ENCODE data around the gene PIEZO2.

DNA sequence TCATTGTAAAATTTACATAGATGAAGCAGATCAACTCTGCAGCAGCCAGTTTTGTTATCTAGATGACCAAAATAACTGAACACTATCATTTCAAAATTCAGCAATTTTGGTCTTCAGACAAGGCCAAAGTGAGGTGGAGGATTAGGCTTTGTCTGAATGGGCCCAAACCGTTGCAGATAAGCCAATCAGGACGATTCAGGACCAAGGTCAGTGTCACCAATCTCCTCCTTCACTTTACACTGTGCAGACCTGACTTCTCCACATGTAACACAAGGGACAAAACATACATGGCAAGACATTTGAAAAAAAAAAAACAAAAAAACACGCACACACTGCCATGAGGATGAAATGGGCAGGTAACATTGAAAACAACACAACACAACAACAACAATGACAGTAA, 412.4 kb downstream of the PIEZO2 start:
- TF ChIP-seq, protein P1, sequence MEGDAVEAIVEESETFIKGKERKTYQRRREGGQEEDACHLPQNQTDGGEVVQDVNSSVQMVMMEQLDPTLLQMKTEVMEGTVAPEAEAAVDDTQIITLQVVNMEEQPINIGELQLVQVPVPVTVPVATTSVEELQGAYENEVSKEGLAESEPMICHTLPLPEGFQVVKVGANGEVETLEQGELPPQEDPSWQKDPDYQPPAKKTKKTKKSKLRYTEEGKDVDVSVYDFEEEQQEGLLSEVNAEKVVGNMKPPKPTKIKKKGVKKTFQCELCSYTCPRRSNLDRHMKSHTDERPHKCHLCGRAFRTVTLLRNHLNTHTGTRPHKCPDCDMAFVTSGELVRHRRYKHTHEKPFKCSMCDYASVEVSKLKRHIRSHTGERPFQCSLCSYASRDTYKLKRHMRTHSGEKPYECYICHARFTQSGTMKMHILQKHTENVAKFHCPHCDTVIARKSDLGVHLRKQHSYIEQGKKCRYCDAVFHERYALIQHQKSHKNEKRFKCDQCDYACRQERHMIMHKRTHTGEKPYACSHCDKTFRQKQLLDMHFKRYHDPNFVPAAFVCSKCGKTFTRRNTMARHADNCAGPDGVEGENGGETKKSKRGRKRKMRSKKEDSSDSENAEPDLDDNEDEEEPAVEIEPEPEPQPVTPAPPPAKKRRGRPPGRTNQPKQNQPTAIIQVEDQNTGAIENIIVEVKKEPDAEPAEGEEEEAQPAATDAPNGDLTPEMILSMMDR (IDR thresholded peaks at IDR 0.05): no peak
- no peak for TF ChIP-seq POLR2AphosphoS5 (IDR thresholded peaks at IDR 0.05; ENCODE audit: low read depth, low read length)

Data from Panc1 (cell line).